Lung (tissue), 12 donors: ENCODE measurements around the gene KLHDC4. TPM values are rescaled to one million over a fixed set of nuclear protein-coding genes. Genes with fewer than 3 reads are reported as not detected.

ENCODE experiments used
- ATAC-seq: fragments of 200-7000 bp; cut with Tn5 transposase; one replicate; pipeline ENCODE4 v1.9.1; 2020; ENCODE audit warnings: moderate number of reproducible peaks; ENCODE audit not compliant: insufficient read depth, low FRiP score
- DNase-seq, 3 donors: peaks; one replicate each; pipeline ENCODE4 v3.0.0-alpha.2; 2013 to 2017
- H3K27ac ChIP-seq, 2 donors: one replicate each; pipeline ENCODE4 v1.5.1; 2013; ENCODE audit warnings: mild to moderate bottlenecking in 2 of 2, moderate library complexity in 2 of 2, control low read depth in 1 of 2, inconsistent platforms in 1 of 2, low read depth in 1 of 2, low read length in 1 of 2
- H3K27me3 ChIP-seq, 3 donors: one replicate each; pipeline ENCODE4 v1.5.1; 2013; ENCODE audit warnings: low read length in 2 of 3; ENCODE audit not compliant: control insufficient read depth in 3 of 3, insufficient read depth in 3 of 3
- H3K36me3 ChIP-seq, 4 donors: one replicate each; pipeline ENCODE4 v1.5.1; 2013; ENCODE audit warnings: low read length in 4 of 4, mild to moderate bottlenecking in 1 of 4, moderate library complexity in 1 of 4; ENCODE audit not compliant: control insufficient read depth in 4 of 4, insufficient read depth in 4 of 4
- H3K4me1 ChIP-seq, 5 donors: one replicate each; pipeline ENCODE4 v1.5.1; 2013; ENCODE audit warnings: low read length in 5 of 5, mild to moderate bottlenecking in 2 of 5, moderate library complexity in 1 of 5; ENCODE audit not compliant: control insufficient read depth in 5 of 5, insufficient read depth in 5 of 5
- H3K4me3 ChIP-seq: one replicate; pipeline ENCODE4 v1.5.1; 2013; ENCODE audit warnings: mild to moderate bottlenecking, control low read depth, moderate library complexity
- H3K9ac ChIP-seq, 2 donors: one replicate each; pipeline ENCODE4 v1.5.1; 2013; ENCODE audit warnings: low read length in 2 of 2, control low read depth in 1 of 2; ENCODE audit not compliant: insufficient read depth in 1 of 2
- H3K9me3 ChIP-seq, 4 donors: one replicate each; pipeline ENCODE4 v1.5.1; 2013; ENCODE audit warnings: low read length in 3 of 4, mild to moderate bottlenecking in 1 of 4, moderate library complexity in 1 of 4; ENCODE audit not compliant: control insufficient read depth in 4 of 4, insufficient read depth in 3 of 4
- CTCF ChIP-seq: IDR thresholded peaks from 2 replicates; pipeline ENCODE4 v1.5.1; 2012; ENCODE audit warnings: mild to moderate bottlenecking; ENCODE audit errors: control extremely low read depth, extremely low read depth
- WGBS, 2 donors: extraction: QIAGEN DNeasy Blood & Tissue Kit; methylation state at CpG; one replicate each; pipeline ENCODE4 v1.1.7; 2013; 5-methylcytosine and 5-hydroxymethylcytosine counted together
- polyA plus RNA-seq, 2 donors: library from polyadenylated mRNA; stranded (reverse); fragments of 200-250 nt; gene quantifications; one replicate each; pipeline ENCODE4 v1.2.1, GENCODE V29; 2013
- total RNA-seq, 2 donors: library from RNA; depleted of rRNA in 1 of 2; stranded (reverse); fragments of >200 nt in 1 of 2; gene quantifications; one replicate each; pipeline ENCODE4 v1.2.1, GENCODE V29; 2014 to 2021
- donor health status: control.
- donor health status: control.
- donor health status: Bipolar disorder and iron deficiency.
- donor health status: healthy.
- donor health status: DM: yes; HTN: yes; CAD: no.

Gene KLHDC4
- total and polyA plus RNA-seq, 4 donors, result 23.3 to 48.4 (median 38.4) TPM

DNA sequence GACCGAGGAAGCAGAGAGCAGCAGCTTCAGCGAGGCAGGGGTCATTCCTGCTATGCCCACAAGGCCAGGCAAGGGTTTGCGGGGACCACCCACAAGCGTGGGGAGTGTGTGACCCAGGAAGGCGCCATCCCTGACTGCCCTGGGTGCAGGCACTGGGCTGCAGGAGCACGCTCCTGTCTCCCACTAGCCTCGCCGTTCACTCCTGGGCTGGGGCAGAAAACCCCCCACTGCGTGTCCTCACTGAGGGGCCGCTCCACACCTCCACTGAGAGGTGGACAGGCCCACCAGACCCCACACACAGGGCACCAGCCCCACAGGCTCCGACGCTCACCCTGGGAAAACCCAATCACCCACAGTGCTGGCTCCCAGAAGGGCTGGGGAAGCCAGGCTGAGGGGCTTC, 56.1 kb downstream of the KLHDC4 start:
- Histone ChIP-seq H3K36me3 (peaks cover 0 to 56% (median 11%) of the 10 kb centered on the region in 4 donors), H3K9ac (no peak overlapping the region), H3K27ac (no peak overlapping the region), H3K4me3 (no peak overlapping the region), H3K27me3 (no peaks in the 10 kb centered on the region), H3K9me3 (peaks cover 0 to 3% (median 0%) of the 10 kb centered on the region in 4 donors), H3K4me1 (peaks cover 0 to 16% (median 0%) of the 10 kb centered on the region in 5 donors)
- ATAC-seq (no peak), DNase-seq (no peak)
- no peak for TF ChIP-seq CTCF
- 96 to 97% methylated on average over 12 of the region's 12 CpGs for WGBS, 2 donors

DNA sequence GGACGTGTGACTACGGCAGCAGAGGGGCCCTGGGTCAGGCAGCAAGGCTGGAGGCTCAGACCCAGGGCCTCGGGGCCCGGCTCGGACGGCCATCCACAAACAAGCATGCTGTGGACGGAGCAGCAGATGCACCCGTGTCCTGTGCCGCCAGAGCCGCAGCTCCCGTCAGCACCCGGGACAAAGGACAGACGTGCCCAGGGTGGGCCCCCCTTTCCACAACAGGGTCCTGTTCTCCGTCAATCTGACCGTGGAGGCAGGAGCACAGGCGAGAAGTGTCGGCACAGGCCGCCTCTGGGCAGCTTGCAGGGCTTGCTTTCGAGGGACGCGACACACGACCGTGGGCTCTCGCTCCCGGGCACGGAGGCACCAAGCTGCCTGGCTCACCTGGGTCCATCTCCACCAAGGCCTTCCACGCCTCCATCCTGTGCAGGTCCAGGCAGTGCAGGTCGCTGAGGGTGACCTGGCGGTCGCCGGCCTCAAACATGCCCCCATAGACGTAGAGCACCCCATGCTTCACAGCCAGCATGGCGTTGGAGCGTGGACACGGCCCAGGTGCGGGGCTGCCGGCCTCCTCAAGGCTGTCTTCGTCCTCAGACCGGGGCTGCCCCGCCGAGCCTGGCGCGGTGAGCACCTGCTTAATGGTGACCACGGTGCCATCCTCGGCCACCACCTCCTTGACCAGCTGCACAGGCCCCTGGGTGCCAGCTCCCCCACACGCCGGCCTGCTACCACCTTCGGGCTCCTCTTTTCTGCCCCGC, 56.7 kb downstream of the KLHDC4 start:
- DNase-seq (no peak), ATAC-seq (no peak)
- no peaks in the 10 kb centered on the region for H3K27me3 ChIP-seq
- H3K27ac ChIP-seq, result no peak overlapping the region
- 96 to 97% methylated on average over 49 of the region's 49 CpGs for WGBS, 2 donors
- no peak for TF ChIP-seq CTCF
- H3K4me3 ChIP-seq, result no peak overlapping the region
- H3K4me1 ChIP-seq, result peaks cover 0 to 17% (median 0%) of the 10 kb centered on the region in 5 donors
- peaks cover 0 to 51% (median 11%) of the 10 kb centered on the region in 4 donors for H3K36me3 ChIP-seq
- H3K9ac ChIP-seq, result no peak overlapping the region
- H3K9me3 ChIP-seq, result peaks cover 0 to 3% (median 0%) of the 10 kb centered on the region in 4 donors

DNA sequence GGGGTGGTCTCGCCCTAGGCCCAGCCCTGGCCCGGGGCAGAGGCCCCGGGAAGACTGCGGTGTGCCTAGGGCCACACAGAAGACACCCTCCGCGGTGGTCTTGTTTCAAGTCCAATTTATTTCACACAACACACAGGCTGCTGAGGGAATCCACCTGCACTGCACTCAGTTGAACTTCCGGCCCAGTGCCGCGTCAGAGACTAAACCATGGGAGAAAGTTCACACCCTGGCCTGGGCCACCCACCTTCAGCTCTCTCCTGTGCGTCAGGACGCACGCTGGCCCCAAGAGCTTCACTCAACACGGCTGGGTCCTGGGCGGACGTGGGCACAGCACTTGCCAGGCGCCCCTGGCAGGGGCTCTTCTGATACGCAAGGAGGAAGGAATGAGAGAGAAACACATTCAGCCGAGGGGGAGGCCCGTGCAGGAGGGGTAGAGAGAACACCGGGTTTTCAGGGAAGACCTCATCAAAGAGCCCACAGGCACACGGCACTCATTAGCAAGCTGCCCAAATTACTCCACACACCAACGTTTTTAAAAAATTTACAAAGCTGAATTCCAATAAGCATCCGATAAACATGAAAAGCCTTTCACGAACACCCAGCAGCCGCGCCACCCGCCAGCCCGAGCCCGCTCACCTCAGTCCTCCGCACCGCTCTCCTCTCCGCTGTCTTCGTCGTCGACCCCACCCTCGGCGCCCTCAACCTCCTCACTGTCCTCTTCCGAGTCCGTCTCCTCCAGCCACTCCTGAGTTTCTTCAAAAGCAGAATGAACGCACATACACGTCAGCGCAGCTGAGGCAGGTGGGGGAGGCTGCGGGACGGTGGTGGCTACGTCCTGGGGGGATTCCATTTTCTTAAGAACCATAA, 57.8 kb downstream of the KLHDC4 start:
- ATAC-seq (no peak), DNase-seq (no peak)
- peaks cover 0 to 54% (median 11%) of the 10 kb centered on the region in 4 donors for H3K36me3 ChIP-seq
- no peaks in the 10 kb centered on the region for H3K27me3 ChIP-seq
- H3K9me3 ChIP-seq, result peaks cover 0 to 3% (median 0%) of the 10 kb centered on the region in 4 donors
- WGBS, 2 donors, result 93 to 96% methylated on average over 45 of the region's 45 CpGs
- H3K4me1 ChIP-seq, result peaks cover 0 to 27% (median 0%) of the 10 kb centered on the region in 5 donors
- no peak overlapping the region for H3K9ac ChIP-seq
- TF ChIP-seq CTCF, result no peak
- H3K4me3 ChIP-seq, result no peak overlapping the region
- no peak overlapping the region for H3K27ac ChIP-seq
